HG03139 (cell line): ENCODE measurements around the gene ZNF684.
A peak's percentile ranks its signal among the peaks of the same experiment; 100 is the strongest.
"Not testable (repeated sequence)": the region's sequence is repeated elsewhere in the genome, so short reads cannot be mapped to it uniquely, and the experiment has no call there.

Experiments used
- ATAC-seq: cut with Tn5 transposase; IDR thresholded peaks from one replicate; pipeline ENCODE4 v1.9.1; 2021; ENCODE audit not compliant: unreplicated experiment

ZNF684 gene

DNA sequence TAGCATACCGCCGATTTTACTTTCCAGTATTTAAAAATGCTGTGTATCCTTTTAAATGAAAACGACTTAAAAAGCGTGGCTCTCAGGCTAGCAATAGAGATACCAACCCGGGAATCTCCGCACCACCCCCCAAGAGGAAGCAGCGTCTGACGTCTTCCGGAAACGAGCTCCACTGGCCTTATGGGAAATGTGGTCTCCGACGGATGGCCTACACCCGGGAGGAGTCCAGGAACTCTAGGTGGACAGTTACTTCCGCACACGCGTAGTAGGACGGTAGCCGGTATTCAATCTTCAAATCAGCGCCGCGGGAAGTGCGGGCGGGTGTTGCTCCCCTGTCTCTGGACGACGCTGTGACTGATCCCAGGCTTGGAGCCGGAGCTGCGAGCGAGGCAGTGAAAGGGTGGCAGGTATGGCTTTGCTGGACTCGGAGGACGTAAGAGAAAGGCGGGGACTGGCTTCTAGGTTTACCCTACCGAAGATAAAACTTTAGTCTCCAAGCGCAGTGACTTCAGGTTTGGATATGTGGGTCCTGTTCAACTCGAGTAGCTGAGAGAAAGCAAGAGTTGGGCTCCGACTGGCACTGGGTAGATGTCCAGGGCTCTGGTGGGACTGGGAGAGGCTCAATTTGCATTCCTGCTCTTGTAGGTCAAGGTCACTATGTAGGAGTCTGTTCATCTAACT is at the start of gene ZNF684:
Gene ZNF684, plus strand, starts transcription at position 257 of the 681 bp plus-strand sequence. CDS start 1,530 bp downstream, outside the sequence.
- ATAC-seq = peak; percentile 91

DNA sequence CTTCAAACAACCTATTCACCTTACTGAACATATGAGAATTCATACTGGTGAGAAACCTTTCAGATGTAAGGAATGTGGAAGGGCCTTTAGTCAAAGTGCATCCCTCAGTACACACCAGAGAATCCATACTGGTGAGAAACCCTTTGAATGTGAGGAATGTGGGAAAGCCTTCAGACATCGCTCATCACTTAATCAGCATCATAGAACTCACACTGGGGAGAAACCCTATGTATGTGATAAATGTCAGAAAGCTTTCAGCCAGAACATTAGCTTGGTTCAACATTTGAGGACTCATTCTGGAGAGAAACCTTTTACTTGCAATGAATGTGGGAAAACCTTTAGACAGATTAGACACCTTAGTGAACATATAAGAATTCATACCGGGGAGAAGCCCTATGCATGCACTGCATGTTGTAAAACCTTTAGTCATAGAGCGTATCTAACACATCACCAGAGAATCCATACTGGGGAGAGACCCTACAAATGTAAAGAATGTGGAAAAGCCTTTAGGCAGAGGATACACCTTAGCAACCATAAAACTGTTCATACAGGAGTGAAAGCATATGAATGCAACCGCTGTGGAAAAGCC is 36.0 kb upstream of the ZNF684 start:
- ATAC-seq = no peak

DNA sequence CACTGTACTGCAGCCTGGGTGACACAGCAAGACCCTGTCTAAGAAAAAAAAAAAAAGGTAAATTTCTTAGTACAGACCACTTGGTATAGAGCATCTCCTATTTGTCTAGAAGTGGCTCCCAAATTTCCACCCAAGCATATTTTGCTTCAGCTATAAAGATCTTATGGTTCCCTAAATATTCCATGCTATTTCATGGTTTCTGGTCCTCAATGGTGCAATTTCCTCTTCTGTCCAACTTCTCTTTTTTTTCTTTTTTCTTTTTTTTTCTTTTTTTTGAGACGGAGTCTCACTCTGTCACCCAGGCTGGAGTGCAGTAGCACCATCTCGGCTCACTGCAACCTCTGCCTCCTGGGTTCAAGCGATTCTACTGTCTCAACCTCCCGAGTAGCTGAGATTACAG is 28.8 kb upstream of the ZNF684 start:
- ATAC-seq = not testable (repeated sequence)

DNA sequence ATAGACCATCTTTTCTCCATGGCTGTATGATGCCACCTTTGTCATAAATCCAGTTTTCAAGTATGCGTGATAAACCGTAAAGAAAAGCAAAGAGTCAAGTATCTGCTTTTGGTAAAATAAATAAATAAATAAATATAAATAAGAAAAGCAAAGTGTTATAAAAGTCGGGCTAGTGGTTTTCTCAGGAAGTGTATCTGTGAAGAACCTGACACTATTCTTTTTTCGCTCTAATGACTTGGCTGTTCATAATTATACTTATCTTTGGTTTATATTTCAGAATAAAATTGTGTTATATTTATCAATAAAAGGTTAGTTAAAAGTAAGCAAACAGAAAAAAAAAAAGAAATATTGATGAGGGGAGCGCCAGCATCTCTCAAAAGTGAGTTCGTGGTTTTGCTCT is 23.5 kb upstream of the ZNF684 start:
- no peak for ATAC-seq

DNA sequence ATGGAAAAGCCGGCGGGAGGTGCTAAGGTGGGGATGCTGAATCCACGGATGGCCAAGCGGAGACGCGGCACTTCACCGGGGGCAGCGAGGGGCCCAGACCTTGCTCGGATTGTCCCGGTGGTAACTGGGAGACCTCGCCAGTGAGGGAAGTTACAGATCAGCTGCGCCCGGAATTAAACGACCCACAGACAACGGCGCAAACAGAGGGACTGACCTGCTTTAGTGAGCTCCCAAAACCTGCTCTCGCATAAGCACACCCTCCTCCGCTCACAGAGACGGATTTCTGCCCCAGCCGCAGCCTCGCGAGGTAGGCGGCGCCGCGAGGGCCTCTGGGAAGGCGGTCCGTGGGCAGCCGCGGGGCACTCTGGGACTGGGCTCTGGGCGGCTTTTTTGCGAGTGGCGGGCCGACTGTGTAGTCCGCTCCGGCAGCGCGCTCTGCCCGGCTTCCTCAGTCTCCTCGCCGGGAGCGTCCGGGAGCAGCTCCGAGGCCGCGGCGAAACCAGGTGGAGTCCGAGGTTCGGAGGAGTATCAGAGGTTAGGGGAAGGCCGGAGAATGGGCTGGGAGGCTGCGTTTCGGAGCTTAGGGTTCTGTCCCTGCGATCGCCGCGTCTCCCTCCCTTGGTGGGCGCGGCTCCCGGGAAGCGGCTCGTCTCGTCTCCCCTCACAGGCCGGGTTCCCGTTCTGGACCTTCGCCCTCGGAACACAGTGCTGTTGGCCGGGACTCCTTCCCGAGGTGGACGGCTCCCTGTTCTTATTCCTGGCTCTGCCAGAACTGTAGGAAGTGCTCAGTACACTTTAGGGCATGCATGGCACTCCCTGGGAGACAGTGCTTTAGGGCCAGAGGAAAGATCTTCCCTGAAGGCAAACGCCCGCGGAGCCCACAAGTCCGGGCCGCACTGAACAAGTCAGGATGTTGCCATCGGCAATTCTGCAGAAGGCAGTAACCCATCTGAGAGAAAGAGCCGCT is 22.8 kb upstream of the ZNF684 start, which contains the start of gene EXO5:
Gene EXO5, plus strand, starts transcription at position 393 of the 967 bp plus-strand sequence. CDS start 5,778 bp downstream, outside the sequence.
- ATAC-seq = peak; percentile 90

DNA sequence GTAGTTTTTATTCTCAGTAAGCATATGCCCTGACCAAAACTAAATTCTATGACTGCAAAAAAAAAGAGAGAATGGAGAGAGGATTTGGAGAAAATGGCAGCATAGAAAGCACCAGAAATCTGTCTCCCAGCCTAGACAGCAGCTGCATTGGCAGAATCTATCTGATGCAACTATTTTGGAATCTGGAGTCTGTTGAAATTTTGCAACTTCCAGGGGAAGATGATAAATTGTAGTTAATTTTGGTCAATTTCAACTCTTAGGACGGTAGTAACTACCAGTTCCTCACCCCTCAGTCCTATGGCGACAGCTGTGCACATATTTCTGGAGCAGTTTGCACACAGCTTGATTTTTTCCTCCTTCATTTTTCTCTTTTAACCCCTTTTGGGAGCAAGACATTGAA is 11.9 kb upstream of the ZNF684 start:
- ATAC-seq = no peak

DNA sequence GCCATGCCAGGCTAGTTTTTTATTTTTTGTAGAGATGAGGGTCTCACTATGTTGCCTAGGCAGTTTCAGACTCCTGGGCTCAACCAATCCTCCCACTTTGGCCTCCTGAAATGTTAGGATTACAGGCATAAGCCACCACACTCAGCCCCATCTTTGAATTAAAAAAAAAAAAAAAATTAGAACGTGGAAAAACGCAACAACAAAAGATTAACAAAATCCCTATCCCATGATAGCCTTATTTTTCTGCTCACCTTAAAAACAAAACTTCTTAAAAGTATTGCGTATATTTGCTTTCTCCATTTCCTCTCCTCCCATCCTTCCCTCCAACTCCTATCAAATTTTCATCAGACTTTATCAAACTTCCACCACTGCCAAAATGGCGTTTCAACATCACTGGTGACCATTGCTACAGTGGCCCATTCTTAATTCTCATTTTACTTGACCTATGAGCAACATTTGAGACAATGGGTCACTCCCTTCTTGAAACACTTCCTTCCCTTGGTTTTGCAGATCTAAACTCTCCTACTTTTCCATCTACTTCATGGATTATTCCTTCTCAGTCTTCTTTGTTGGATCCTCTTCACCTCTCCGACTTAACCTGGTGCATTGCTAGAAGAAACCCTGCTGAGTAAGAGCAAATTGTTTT is 579 bp upstream of the ZNF684 start:
- ATAC-seq = no peak

DNA sequence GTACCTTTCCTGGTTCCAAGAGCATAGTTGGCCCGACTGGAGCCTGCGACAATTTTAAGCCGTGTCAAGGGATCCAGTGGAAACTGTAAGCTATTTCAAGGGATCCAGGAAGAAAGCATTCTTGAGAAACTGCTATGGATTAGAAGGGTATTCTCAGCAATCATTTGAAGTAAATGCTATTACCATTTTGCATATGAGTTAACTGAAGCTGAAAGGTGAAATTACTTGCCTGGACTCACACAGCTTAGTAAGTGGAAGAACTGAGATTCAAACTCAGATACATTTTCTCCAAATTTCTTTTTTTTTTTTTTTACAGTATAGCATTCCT is 589 bp downstream of the ZNF684 start:
- peak; percentile 17 for ATAC-seq

DNA sequence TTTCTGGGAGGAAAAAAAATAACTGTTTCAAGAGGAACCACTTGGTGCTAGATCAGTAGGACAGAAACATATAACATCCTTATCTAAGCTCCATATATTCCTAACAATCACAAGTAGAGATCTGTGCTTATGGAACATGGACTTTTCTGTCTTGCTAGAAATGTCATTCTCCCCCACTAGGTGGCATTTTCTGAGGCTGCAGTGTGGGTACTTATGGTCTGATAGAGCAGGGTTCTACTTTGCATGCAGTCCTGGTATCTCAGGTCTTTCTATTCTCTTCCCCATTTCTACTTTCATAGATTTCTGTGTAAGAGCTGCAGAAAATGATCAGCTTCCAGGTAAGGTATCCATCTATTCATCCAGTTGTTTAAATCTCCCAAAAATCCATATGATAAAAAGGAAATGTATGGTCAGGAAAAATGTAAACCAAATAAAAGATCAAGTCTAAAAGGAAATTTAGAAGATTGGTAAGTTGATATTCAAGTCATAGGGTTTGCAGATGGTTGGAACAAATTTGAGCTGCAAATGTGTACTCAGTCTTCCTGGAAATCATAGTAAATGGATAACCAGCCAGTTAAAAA is 1.5 kb downstream of the ZNF684 start:
- ATAC-seq = no peak

DNA sequence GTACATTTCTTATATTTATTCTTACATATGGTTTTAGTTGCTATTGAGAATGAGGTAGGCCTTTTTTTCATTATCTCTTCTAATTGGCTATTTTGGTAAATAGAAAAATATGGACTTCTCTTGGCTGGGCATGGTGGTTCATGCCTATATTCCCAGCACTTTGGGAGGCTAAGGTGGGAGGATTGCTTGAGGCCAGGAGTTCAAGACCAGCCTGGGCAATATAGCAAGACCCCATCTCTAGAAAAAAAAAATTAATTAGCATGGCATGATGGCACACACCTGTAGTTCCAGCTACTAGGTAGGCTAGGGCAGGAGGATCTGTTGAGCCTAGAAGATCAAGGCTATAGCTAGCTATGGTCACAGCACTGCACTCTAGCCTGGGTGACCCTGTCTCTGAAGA is 3.2 kb downstream of the ZNF684 start:
- no peak for ATAC-seq

DNA sequence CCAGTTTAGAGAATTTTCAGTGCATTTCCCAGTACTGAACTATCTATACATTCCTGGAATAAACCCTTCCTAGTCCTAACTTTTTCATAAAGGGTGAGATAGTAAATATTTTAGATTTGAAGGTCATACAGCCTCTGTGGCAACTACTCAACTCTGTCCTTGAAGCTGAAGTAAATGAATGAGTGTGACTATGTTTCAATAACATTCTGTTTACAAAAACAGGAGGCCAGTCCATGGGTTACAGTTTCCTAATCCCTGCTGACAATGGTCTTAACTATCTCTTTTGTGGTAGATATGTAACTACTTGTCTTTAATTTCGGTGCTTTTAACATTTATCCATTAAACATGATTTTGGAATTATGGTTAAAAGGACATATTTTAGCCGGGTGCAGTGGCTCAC is 4.3 kb downstream of the ZNF684 start:
- ATAC-seq = no peak

DNA sequence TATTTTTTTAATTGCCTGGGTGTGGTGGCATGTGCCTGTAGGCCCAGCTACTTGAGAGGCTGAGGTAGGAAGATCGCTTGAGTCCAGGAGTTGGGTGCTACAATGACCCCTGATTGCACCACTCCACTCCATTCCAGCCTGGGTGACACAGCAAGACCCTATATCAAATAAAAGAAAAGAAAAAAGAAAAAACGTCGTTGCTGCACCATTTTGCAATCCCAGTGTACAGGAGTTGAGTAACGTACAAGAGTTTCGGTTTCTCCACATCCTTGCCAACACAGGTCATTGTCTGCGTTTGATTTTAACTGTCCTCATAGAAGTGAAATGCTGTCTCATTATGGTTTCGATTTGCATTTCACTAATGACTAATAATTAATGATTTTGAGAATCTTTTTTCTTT is 7.9 kb downstream of the ZNF684 start:
- ATAC-seq = no peak

DNA sequence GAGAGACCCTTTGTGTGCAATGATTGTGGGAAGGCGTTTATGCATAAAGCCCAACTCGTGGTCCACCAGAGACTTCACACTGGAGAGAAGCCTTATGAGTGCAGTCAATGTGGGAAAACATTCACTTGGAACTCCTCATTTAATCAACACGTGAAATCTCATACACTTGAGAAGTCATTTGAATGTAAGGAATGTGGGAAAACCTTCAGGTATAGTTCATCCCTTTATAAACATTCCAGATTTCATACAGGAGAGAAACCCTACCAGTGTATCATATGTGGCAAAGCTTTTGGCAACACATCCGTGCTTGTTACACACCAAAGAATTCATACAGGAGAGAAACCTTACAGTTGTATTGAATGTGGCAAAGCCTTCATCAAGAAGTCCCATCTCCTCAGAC is 15.5 kb downstream of the ZNF684 start:
- ATAC-seq = no peak

DNA sequence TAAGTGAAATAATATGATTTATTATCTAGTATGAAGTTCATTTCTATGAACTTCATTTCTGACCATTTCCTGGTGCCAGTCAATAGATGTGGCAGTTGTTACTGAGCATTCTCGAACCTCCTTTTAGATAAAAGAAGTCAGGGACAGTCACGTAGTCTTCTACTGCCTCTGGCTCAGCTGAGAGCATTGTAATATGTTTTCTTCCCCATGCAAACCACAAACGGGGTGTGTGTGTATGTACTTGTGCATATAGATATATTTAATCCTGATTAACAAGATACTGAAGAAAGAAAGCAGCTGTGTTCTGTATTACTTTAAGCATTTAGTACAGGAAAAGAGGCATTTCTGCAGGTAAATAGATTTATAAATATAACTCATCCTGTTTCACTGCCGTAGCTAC is 21.6 kb downstream of the ZNF684 start:
- no peak for ATAC-seq

DNA sequence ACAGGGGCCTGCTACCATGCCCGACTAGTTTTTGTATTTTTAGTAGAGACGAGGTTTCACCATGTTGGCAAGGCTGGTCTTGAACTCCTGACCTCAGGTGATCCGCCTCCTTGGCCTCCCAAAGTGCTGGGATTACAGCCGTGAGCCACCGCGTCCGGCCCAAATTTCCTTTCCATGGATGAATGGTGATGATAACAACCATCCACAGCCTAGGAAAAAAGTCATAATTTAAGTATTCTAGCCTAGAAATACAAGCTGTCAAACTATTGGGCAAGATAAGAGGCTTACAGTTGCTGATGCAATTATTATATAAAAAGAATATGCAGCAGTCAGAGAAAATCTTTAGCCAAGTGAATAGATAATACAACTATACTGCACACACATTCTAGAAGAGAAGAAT is 23.4 kb downstream of the ZNF684 start:
- not testable (repeated sequence) for ATAC-seq

DNA sequence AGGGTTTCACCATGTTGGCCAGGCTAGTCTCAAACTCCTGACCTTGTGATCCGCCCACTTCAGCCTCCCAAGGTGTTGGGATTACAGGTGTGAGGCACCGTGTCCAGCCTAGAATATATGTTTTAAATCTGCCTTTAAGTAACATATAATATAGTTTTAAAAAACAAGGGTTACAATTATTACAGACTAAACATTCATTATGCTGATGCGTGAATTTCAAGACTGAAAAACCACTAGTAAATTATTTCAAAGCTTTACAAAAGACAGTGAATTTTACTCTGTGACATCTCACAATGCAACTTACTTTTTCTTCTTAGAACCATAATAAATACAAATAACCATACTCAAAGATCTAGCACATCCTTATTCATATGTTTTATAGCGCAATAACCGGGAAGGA is 24.7 kb downstream of the ZNF684 start:
- no peak for ATAC-seq

DNA sequence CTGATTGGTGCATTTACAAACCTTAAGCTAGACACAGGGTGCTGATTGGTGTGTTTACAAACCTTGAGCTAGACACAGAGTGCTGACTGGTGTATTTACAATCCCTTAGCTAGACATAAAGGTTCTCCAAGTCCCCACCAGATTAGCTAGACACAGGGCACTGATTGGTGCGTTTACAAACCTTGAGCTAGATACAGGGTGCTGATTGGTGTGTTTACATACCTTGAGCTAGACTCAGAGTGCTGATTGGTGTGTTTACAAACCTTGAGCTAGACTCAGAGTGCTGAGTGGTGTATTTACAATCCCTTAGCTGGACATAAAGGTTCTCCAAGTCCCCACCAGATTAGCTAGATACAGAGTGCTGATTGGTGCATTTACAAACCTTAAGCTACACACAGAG is 26.8 kb downstream of the ZNF684 start:
- not testable (repeated sequence) for ATAC-seq

DNA sequence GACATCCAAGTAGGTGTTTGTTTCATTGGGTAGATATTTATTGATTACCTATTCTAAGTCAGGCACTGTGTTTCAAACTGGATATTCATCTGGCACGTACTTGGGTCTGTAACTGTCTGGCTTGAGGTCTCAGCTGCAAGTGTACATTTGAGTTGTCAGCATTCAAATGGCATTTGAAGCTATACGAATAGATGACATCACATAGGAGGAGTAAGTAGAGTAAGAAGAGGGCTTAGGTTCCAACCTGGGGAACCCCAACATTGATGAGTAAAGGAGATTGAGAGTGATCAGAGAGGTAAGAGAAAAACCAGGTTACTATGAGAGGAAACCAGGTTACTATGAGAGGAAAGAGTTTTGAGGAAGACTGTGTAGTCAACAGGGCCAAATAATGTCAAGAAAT is 30.7 kb downstream of the ZNF684 start:
- no peak for ATAC-seq

DNA sequence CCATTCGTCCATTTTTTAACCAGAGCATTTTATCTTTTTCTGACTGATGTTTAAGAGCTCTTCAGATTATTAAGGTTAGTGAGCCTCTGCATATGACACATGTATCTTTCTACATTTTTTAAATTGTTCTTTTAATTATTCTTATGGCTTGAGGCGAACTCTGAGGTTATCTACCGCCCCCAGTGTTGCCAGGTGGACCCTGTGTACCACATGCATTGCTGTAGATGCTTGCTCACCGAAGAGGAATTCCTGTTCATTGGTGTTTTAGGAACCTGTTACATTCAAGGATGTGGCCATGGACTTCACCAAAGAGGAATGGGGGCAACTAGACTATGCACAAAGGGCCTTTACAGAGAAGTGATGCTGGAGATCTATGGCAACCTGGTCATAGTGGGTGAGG is 31.8 kb downstream of the ZNF684 start:
- no peak for ATAC-seq

DNA sequence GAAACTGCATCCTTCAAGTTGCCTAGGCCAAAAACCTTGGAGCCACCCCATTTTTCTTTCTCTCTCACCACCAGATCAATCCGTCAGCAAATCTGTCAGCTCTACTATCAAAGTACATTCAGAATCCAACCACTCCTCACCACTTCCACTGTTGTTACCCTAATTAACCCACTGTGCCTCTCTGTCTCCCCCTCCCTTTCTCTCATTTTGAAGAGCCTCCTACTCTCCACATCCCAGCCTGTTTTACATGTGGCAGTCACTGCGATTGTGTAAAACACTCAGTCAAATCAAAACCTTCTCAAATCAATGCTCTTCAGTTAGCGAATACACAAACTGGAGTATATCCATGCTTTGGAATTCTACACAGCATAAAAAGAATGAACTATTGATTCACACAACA is 33.1 kb downstream of the ZNF684 start:
- ATAC-seq = no peak

DNA sequence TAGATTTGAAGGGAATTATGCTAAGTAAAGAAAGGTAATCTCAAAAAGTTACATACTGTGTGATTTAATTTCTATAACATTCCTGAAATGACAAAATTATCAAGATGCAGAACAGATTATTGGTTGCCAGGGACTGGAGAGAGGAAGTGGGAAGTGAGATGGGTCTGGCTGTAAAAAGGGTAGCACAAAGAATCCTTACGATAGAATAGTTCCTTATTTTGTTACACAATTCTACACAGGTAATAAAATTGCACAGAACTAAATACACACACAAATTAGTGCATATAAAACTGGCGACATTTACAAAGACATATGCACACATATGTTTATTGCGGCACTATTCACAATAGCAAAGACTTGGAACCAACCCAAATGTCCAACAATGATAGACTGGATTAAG is 33.5 kb downstream of the ZNF684 start:
- no peak for ATAC-seq
